Activated T-cell treated with anti-CD3 and anti-CD28 coated beads, Interleukin-2, amount 50 U/mL, for 24 hours (primary cell): ENCODE results near the gene RBM47.

Source experiments
- DNase-seq: peaks from one replicate; pipeline ENCODE4 v3.0.0-alpha.2; 2020
- H3K27ac Mint-ChIP-seq: 2 replicates; pipeline ENCODE4 v1.8.0; 2020; ENCODE audit warnings: mild to moderate bottlenecking, mixed read lengths
- H3K27me3 Mint-ChIP-seq: 2 replicates; pipeline ENCODE4 v1.8.0; 2020; ENCODE audit warnings: mixed read lengths
- H3K36me3 Mint-ChIP-seq: 2 replicates; pipeline ENCODE4 v1.8.0; 2020; ENCODE audit warnings: low read depth, mixed read lengths
- H3K4me1 Mint-ChIP-seq: 2 replicates; pipeline ENCODE4 v1.8.0; 2020; ENCODE audit warnings: low read depth, mixed read lengths
- H3K4me3 Mint-ChIP-seq: 2 replicates; pipeline ENCODE4 v1.8.0; 2020; ENCODE audit warnings: mild to moderate bottlenecking, moderate library complexity, mixed read lengths
- H3K9me3 Mint-ChIP-seq: 2 replicates; pipeline ENCODE4 v1.8.0; 2020; ENCODE audit warnings: mixed read lengths

The RBM47 gene

GRCh38 chr4:40586729-40587128 lies 42.9 kb downstream of the RBM47 start:
- peaks cover 4% of the 10 kb centered on the region for H3K27me3 Mint-ChIP-seq
- H3K36me3 Mint-ChIP-seq: no peaks in the 10 kb centered on the region
- H3K4me3 Mint-ChIP-seq: no peak overlapping the region
- H3K4me1 Mint-ChIP-seq: peaks cover 6% of the 10 kb centered on the region
- H3K9me3 Mint-ChIP-seq: no peaks in the 10 kb centered on the region
- DNase-seq: no peak
- H3K27ac Mint-ChIP-seq: no peak overlapping the region

- Mint-ChIP-seq H3K9me3 (no peaks in the 10 kb centered on the region), H3K36me3 (no peaks in the 10 kb centered on the region), H3K4me3 (no peak overlapping the region), H3K4me1 (peaks cover 10% of the 10 kb centered on the region), H3K27me3 (peaks cover 4% of the 10 kb centered on the region), H3K27ac (no peak overlapping the region)
- DNase-seq: no peak
Measured at GRCh38 chr4:40586034-40586433, 43.6 kb downstream of the RBM47 start.

GRCh38 chr4:40585201-40585799 lies 44.4 kb downstream of the RBM47 start:
- no peak overlapping the region for H3K4me3 Mint-ChIP-seq
- DNase-seq: no peak
- H3K9me3 Mint-ChIP-seq: no peaks in the 10 kb centered on the region
- H3K27ac Mint-ChIP-seq: no peak overlapping the region
- H3K36me3 Mint-ChIP-seq: no peaks in the 10 kb centered on the region
- peaks cover 4% of the 10 kb centered on the region for H3K27me3 Mint-ChIP-seq
- H3K4me1 Mint-ChIP-seq: peaks cover 13% of the 10 kb centered on the region

- Mint-ChIP-seq H3K27ac (no peak overlapping the region), H3K9me3 (no peaks in the 10 kb centered on the region), H3K27me3 (peaks cover 4% of the 10 kb centered on the region), H3K36me3 (no peaks in the 10 kb centered on the region), H3K4me3 (no peak overlapping the region), H3K4me1 (peaks cover 15% of the 10 kb centered on the region)
- DNase-seq: no peak
Measured at GRCh38 chr4:40584517-40585141, 45.0 kb downstream of the RBM47 start.

- no peak for DNase-seq
- Mint-ChIP-seq H3K4me3 (no peak overlapping the region), H3K27ac (no peak overlapping the region), H3K9me3 (no peaks in the 10 kb centered on the region), H3K27me3 (peaks cover 4% of the 10 kb centered on the region), H3K36me3 (no peaks in the 10 kb centered on the region), H3K4me1 (peaks cover 15% of the 10 kb centered on the region)
Measured at GRCh38 chr4:40583850-40584439, 45.7 kb downstream of the RBM47 start.

- Mint-ChIP-seq H3K27me3 (peaks cover 4% of the 10 kb centered on the region), H3K4me3 (no peak overlapping the region), H3K9me3 (no peaks in the 10 kb centered on the region), H3K27ac (no peak overlapping the region), H3K36me3 (no peaks in the 10 kb centered on the region), H3K4me1 (peaks cover 18% of the 10 kb centered on the region)
- no peak for DNase-seq
Measured at GRCh38 chr4:40582413-40582812, 47.3 kb downstream of the RBM47 start.

- no peak for DNase-seq
- Mint-ChIP-seq H3K4me1 (peaks cover 27% of the 10 kb centered on the region), H3K9me3 (no peaks in the 10 kb centered on the region), H3K27ac (peak overlapping the region; percentile 8), H3K36me3 (no peaks in the 10 kb centered on the region), H3K27me3 (peaks cover 4% of the 10 kb centered on the region), H3K4me3 (no peak overlapping the region)
Measured at GRCh38 chr4:40581254-40582140, 48.2 kb downstream of the RBM47 start.

GRCh38 chr4:40579983-40580382 lies 49.7 kb downstream of the RBM47 start:
- DNase-seq: no peak
- no peak overlapping the region for H3K4me3 Mint-ChIP-seq
- H3K27ac Mint-ChIP-seq: no peak overlapping the region
- H3K9me3 Mint-ChIP-seq: no peaks in the 10 kb centered on the region
- no peaks in the 10 kb centered on the region for H3K27me3 Mint-ChIP-seq
- peaks cover 32% of the 10 kb centered on the region for H3K4me1 Mint-ChIP-seq
- no peaks in the 10 kb centered on the region for H3K36me3 Mint-ChIP-seq

- DNase-seq: no peak
- Mint-ChIP-seq H3K9me3 (no peaks in the 10 kb centered on the region), H3K27me3 (no peaks in the 10 kb centered on the region), H3K4me3 (no peak overlapping the region), H3K36me3 (no peaks in the 10 kb centered on the region), H3K27ac (peak overlapping the region; percentile 72), H3K4me1 (peaks cover 47% of the 10 kb centered on the region)
Measured at GRCh38 chr4:40577588-40578253, 51.9 kb downstream of the RBM47 start.

- no peaks in the 10 kb centered on the region for H3K27me3 Mint-ChIP-seq
- no peak overlapping the region for H3K4me3 Mint-ChIP-seq
- no peak for DNase-seq
- no peaks in the 10 kb centered on the region for H3K36me3 Mint-ChIP-seq
- no peaks in the 10 kb centered on the region for H3K9me3 Mint-ChIP-seq
- H3K27ac Mint-ChIP-seq: peak overlapping the region; percentile 72
- peaks cover 42% of the 10 kb centered on the region for H3K4me1 Mint-ChIP-seq
Measured at GRCh38 chr4:40576651-40577480, 52.8 kb downstream of the RBM47 start.

- no peak overlapping the region for H3K27ac Mint-ChIP-seq
Measured at GRCh38 chr4:40575846-40576245, 53.8 kb downstream of the RBM47 start.

GRCh38 chr4:40573593-40574311 lies 55.9 kb downstream of the RBM47 start:
- Mint-ChIP-seq H3K27ac (no peak overlapping the region), H3K4me1 (peaks cover 35% of the 10 kb centered on the region), H3K9me3 (no peaks in the 10 kb centered on the region), H3K27me3 (no peaks in the 10 kb centered on the region), H3K36me3 (no peaks in the 10 kb centered on the region), H3K4me3 (no peak overlapping the region)
- DNase-seq: no peak

More at GRCh38 chr4:40575846-40576245, 53.8 kb downstream of the RBM47 start:
- Mint-ChIP-seq H3K9me3 (no peaks in the 10 kb centered on the region), H3K4me1 (peaks cover 40% of the 10 kb centered on the region), H3K4me3 (no peak overlapping the region), H3K36me3 (no peaks in the 10 kb centered on the region), H3K27me3 (no peaks in the 10 kb centered on the region)
- DNase-seq: no peak

GRCh38 chr4:40572692-40573310 lies 56.9 kb downstream of the RBM47 start:
- Mint-ChIP-seq H3K27ac (no peak overlapping the region), H3K9me3 (no peaks in the 10 kb centered on the region), H3K36me3 (no peaks in the 10 kb centered on the region), H3K4me3 (no peak overlapping the region), H3K27me3 (no peaks in the 10 kb centered on the region), H3K4me1 (peaks cover 35% of the 10 kb centered on the region)
- DNase-seq: no peak
